ENCODE results near the gene ITGB7.

Gene ITGB7

DNA sequence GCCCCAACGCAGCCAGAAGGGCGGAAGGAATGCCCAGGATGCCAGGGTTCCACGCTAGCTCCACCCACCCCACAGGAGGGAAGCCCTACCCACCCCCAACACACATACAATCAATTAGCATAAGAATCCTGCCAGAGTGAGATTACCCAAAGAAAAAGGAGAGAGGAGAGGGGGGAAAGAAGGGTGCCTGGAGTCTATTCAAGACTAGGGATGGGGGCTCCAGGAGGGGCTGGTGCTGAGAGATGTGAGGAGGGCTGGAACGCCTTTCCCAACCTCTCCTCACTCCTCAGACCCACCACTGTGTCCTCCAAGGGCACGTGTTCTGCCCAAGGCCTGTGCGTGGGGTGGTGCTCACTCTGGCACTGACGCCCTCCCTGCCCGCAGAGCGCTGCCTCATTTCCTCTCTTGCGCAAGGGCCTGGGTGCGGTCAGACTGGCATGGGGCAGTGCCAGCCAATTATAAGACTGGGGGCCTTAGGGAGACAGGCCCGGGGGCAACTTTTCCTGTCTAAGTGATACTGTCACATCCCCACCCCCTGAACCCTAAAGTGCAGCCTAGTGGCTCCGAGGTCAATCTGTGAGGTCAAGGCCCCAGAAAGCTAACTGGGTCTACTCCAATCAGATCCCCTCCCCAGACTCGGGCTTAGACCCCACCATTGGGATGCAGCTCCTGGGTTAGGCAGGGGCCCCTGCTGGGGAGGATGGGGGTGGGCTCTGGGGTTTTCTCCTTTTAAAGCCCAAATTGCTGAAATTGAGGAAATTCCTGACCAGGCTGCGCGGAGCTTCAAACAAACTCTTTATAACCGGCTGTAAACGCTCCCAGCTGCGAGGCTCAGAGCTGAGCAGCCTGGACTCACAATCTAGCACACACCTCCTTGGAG, 10.2 kb upstream of the ITGB7 start:
- peaks cover 0 to 8% of the 10 kb centered on the region in 2 donors for H3K36me3 ChIP-seq (ENCODE audit: control insufficient read depth in 1 of 2, insufficient read depth in 2 of 2, low read length in 2 of 2)
- H3K27me3 ChIP-seq (ENCODE audit: control insufficient read depth in 1 of 2, insufficient read depth in 2 of 2, low read length in 2 of 2), result peaks cover 0 to 7% of the 10 kb centered on the region in 2 donors
- peaks cover 26 to 31% of the 10 kb centered on the region in 2 donors for H3K4me1 ChIP-seq (ENCODE audit: control insufficient read depth in 1 of 2, insufficient read depth in 2 of 2, low read length in 2 of 2)
- H3K4me3 ChIP-seq (ENCODE audit: low read depth in 1 of 2, low read length in 2 of 2), result no peak overlapping the region
- H3K27ac ChIP-seq (ENCODE audit: low read depth, low read length), result no peak overlapping the region
- H3K9me3 ChIP-seq (ENCODE audit: control insufficient read depth in 1 of 2, low read length in 2 of 2), result no peaks in the 10 kb centered on the region
- H3K9ac ChIP-seq (ENCODE audit: low read depth in 1 of 2, low read length in 2 of 2), result no peak overlapping the region

DNA sequence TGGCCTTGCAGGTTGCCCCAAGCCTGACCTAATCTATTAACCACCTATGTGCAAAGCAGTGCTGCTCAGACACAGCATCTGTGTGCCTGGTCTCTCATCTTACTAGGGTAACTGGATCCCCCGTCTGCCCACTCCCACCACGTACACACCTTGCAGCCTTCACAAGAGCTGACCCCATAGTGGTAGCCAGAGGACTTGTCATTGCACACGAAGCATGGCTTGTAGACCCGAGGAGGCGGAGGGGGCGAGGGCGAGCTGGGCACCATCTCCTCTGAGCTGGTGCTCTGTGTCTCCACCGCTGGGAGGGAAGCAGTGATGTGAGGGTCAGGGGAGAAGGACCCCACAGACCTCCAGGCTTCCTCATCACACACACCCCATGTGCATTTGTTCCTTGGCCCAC, 8.4 kb upstream of the ITGB7 start:
- H3K9ac ChIP-seq (ENCODE audit: low read depth in 1 of 2, low read length in 2 of 2), result no peak overlapping the region
- peaks cover 24 to 26% of the 10 kb centered on the region in 2 donors for H3K4me1 ChIP-seq (ENCODE audit: control insufficient read depth in 1 of 2, insufficient read depth in 2 of 2, low read length in 2 of 2)
- no peak overlapping the region for H3K4me3 ChIP-seq (ENCODE audit: low read depth in 1 of 2, low read length in 2 of 2)
- peaks cover 0 to 7% of the 10 kb centered on the region in 2 donors for H3K27me3 ChIP-seq (ENCODE audit: control insufficient read depth in 1 of 2, insufficient read depth in 2 of 2, low read length in 2 of 2)
- H3K27ac ChIP-seq (ENCODE audit: low read depth, low read length), result no peak overlapping the region
- H3K9me3 ChIP-seq (ENCODE audit: control insufficient read depth in 1 of 2, low read length in 2 of 2), result no peaks in the 10 kb centered on the region
- peaks cover 0 to 8% of the 10 kb centered on the region in 2 donors for H3K36me3 ChIP-seq (ENCODE audit: control insufficient read depth in 1 of 2, insufficient read depth in 2 of 2, low read length in 2 of 2)

DNA sequence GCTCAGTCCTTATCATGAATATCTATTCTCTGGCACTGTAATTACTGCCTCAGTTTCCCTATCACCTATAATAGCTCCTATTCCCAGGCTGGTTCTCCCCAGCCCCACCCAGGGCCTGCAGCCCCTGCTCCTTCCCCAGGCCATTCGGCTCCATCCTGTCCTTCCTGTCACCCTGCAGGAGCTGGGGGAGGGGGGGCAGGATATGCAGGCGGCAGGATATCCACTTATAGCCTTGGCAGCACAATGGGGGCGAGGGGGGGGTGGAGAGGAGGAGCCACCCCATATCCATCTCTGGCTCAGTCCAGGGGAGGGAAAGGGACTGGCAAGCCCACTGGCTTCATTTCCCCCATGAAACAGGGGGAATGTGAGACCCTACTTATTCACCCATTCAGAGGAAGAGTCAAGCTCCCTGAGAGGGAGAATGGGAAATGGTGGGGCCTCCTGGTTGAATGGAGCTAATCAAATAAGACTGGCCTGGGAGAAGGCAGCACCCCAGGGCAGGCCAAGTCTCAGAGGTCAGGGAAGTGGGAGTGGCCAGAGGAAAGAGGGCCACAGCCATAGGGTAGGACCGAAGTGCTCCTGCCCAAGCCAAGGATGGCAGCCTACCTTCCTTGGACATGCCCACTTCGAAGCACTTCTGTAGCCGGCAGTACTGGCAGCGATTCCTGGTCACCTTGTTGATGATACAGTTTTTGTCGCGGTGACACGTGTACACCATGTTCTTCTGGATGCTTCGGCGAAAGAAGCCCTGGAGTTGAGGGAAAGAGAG, 7.8 kb upstream of the ITGB7 start:
- Histone ChIP-seq H3K27me3 (ENCODE audit: control insufficient read depth in 1 of 2, insufficient read depth in 2 of 2, low read length in 2 of 2) (peaks cover 0 to 7% of the 10 kb centered on the region in 2 donors), H3K9ac (ENCODE audit: low read depth in 1 of 2, low read length in 2 of 2) (no peak overlapping the region), H3K4me1 (ENCODE audit: control insufficient read depth in 1 of 2, insufficient read depth in 2 of 2, low read length in 2 of 2) (peaks cover 26 to 27% of the 10 kb centered on the region in 2 donors), H3K36me3 (ENCODE audit: control insufficient read depth in 1 of 2, insufficient read depth in 2 of 2, low read length in 2 of 2) (peaks cover 0 to 8% of the 10 kb centered on the region in 2 donors), H3K9me3 (ENCODE audit: control insufficient read depth in 1 of 2, low read length in 2 of 2) (no peaks in the 10 kb centered on the region), H3K4me3 (ENCODE audit: low read depth in 1 of 2, low read length in 2 of 2) (no peak overlapping the region), H3K27ac (ENCODE audit: low read depth, low read length) (no peak overlapping the region)

DNA sequence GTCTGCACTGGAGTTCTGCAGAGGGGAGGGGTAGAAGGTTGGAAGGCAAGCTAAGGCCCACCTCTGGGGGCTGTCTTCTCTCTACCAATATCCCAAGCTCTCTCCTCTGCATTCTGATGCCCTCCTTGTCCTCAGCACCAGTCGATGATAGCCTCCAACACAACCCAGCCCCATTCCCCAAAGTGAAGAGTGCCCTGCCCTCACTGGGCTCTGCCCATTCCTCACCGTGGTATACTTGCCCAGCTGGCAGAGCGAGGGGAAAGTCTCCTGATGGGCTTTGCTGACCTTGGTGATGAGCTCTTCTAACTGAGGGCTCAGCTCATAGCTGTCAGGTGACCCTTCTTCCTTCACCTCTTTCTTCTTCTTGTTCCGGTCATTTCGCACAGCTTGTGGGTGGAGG, 7.2 kb upstream of the ITGB7 start:
- Histone ChIP-seq H3K9ac (ENCODE audit: low read depth in 1 of 2, low read length in 2 of 2) (no peak overlapping the region), H3K4me3 (ENCODE audit: low read depth in 1 of 2, low read length in 2 of 2) (no peak overlapping the region), H3K4me1 (ENCODE audit: control insufficient read depth in 1 of 2, insufficient read depth in 2 of 2, low read length in 2 of 2) (peaks cover 22 to 27% of the 10 kb centered on the region in 2 donors), H3K9me3 (ENCODE audit: control insufficient read depth in 1 of 2, low read length in 2 of 2) (no peaks in the 10 kb centered on the region), H3K27me3 (ENCODE audit: control insufficient read depth in 1 of 2, insufficient read depth in 2 of 2, low read length in 2 of 2) (peaks cover 0 to under 1% of the 10 kb centered on the region in 2 donors), H3K27ac (ENCODE audit: low read depth, low read length) (no peak overlapping the region), H3K36me3 (ENCODE audit: control insufficient read depth in 1 of 2, insufficient read depth in 2 of 2, low read length in 2 of 2) (peaks cover 0 to 8% of the 10 kb centered on the region in 2 donors)

DNA sequence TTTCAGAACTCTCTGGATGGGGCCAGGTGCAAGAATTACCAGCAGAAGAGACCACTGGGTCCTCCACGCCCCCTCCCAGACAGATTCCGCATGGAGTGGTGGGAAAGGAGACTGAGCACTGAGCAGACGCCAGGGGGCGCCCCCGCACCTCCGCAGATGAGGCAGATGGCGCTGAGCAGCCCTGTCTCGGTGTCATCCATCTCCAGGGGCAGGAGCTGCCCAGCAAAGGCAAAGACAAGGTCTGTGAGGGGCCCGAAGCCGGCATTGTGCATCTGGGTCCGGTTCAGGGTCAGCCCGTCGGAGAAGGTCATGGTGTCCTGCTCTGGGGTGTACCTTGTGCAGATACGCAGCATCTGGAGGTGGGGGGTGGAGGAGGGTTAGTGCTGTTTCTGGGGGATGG, 6.3 kb upstream of the ITGB7 start:
- H3K9me3 ChIP-seq (ENCODE audit: control insufficient read depth in 1 of 2, low read length in 2 of 2), result no peaks in the 10 kb centered on the region
- H3K27ac ChIP-seq (ENCODE audit: low read depth, low read length), result no peak overlapping the region
- H3K36me3 ChIP-seq (ENCODE audit: control insufficient read depth in 1 of 2, insufficient read depth in 2 of 2, low read length in 2 of 2), result peaks cover 0 to 8% of the 10 kb centered on the region in 2 donors
- no peak overlapping the region for H3K4me3 ChIP-seq (ENCODE audit: low read depth in 1 of 2, low read length in 2 of 2)
- no peak overlapping the region for H3K9ac ChIP-seq (ENCODE audit: low read depth in 1 of 2, low read length in 2 of 2)
- H3K27me3 ChIP-seq (ENCODE audit: control insufficient read depth in 1 of 2, insufficient read depth in 2 of 2, low read length in 2 of 2), result no peaks in the 10 kb centered on the region
- peaks cover 25 to 32% of the 10 kb centered on the region in 2 donors for H3K4me1 ChIP-seq (ENCODE audit: control insufficient read depth in 1 of 2, insufficient read depth in 2 of 2, low read length in 2 of 2)

DNA sequence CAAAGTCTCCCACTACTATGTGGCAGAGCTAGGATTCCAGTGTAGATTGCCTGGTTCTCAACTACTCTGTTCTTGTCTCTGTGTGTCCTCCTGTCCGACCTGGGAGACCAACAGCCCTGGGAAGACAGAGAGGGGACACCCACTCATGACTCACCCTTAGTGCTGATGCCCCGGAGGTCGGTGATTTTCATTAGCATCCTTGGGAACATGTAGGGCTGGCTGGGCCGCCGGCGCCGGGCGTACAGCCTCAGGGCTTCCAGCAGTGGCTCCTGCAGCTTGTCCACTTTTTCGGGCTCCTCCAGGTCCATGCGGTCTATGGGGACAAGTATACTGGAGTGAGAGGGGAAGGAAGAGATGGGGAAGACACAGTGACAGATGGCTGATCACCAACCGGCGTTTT, 5.9 kb upstream of the ITGB7 start:
- Histone ChIP-seq H3K36me3 (ENCODE audit: control insufficient read depth in 1 of 2, insufficient read depth in 2 of 2, low read length in 2 of 2) (peaks cover 0 to 8% of the 10 kb centered on the region in 2 donors), H3K9ac (ENCODE audit: low read depth in 1 of 2, low read length in 2 of 2) (no peak overlapping the region), H3K9me3 (ENCODE audit: control insufficient read depth in 1 of 2, low read length in 2 of 2) (no peaks in the 10 kb centered on the region), H3K4me3 (ENCODE audit: low read depth in 1 of 2, low read length in 2 of 2) (no peak overlapping the region), H3K27ac (ENCODE audit: low read depth, low read length) (no peak overlapping the region), H3K4me1 (ENCODE audit: control insufficient read depth in 1 of 2, insufficient read depth in 2 of 2, low read length in 2 of 2) (peaks cover 25 to 36% of the 10 kb centered on the region in 2 donors), H3K27me3 (ENCODE audit: control insufficient read depth in 1 of 2, insufficient read depth in 2 of 2, low read length in 2 of 2) (no peaks in the 10 kb centered on the region)

DNA sequence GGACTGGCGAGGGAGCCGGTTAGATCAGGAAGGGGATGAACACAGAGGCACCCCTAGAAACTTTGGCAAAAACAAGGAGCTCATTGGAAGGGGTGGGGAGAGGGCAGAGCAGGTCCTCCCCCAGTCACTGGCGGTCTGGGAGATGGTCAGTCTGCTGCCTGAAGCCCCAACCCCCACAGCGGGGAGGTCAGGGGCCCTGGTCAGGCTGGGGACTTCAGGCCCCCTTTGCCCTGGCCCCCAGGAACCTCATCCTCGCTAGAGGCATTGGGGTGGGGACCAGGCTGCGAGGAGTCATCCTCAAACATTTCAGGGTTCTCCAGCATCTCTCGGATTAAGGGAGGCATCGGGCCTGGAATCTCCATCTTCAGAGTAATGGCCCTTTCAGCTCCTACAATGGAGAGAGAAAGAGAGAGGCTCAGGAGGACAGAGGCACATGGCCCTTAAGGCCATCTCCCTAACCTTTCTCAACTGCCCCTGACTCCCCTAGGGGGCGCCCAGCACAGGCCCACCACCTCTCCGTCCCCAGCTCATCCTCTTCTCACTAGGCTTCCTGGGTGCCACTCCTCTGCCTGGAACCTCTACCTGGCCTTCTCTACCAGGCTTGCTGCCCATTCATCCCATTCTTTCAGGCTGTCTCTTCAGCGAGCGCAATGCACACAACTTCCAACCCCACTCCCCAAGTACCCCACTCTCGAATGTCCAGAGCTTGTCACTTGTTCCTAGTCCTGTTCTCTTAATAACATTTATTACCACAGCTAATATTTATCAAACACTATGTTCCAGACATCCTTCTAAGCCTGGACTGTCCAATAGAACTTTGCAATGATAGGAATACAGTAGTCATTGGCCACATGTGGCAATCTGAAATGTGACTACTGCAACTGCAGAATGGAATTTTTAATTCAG, 4.7 kb upstream of the ITGB7 start:
- Histone ChIP-seq H3K27ac (ENCODE audit: low read depth, low read length) (no peak overlapping the region), H3K9ac (ENCODE audit: low read depth in 1 of 2, low read length in 2 of 2) (no peak overlapping the region), H3K9me3 (ENCODE audit: control insufficient read depth in 1 of 2, low read length in 2 of 2) (no peaks in the 10 kb centered on the region), H3K27me3 (ENCODE audit: control insufficient read depth in 1 of 2, insufficient read depth in 2 of 2, low read length in 2 of 2) (no peaks in the 10 kb centered on the region), H3K4me3 (ENCODE audit: low read depth in 1 of 2, low read length in 2 of 2) (no peak overlapping the region), H3K4me1 (ENCODE audit: control insufficient read depth in 1 of 2, insufficient read depth in 2 of 2, low read length in 2 of 2) (peaks cover 22 to 34% of the 10 kb centered on the region in 2 donors), H3K36me3 (ENCODE audit: control insufficient read depth in 1 of 2, insufficient read depth in 2 of 2, low read length in 2 of 2) (peaks cover 0 to 8% of the 10 kb centered on the region in 2 donors)

DNA sequence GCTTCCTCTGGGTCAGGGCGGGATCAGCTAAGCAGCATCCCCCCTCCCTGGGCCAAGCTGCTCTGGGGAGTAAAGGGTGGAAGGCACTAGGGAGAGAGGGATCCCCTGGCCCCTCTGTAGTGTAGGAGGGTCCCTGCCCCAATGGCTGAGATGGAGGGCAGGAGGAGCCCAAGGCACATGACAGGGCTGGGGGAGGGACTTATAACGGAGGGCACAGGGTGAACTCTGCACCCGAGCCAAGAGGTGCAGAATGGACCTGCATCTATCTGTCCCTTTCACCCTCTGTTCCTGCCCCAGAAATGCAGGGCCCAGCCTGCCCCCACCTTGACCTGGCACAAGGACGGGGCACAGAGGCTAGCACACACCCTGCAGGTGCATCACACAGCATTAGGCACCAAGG, 3.8 kb upstream of the ITGB7 start:
- peaks cover 0 to 8% of the 10 kb centered on the region in 2 donors for H3K36me3 ChIP-seq (ENCODE audit: control insufficient read depth in 1 of 2, insufficient read depth in 2 of 2, low read length in 2 of 2)

DNA sequence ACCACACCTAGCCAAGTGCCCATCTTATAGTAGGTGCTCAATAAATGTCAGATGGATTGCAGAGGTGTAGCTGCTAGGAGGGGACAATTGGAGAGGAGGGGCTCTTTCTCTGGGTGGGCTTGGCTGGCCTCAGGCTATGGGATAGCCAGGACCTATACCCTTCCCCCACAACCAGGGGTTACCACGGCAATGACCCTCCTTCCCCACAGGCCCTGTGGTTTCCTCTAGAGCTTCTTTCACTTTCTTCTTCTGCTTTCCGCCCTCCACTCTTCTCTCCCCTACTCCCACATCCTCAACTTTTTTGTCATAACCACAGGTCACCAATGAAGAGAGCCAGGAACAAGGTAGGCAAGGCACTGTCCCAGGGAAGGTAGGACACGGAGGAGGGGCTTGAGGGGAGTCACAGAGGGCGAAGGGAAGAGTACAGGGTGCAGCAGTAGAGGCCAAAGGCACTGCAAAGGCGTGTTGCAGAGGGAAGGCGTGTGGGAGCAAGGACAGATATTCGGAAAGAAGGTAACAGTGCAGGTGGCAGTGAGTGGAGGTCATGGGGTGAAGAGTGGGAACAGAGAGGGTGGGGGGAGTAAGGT, 1.9 kb upstream of the ITGB7 start:
- peak overlapping the region; percentile 44 to 53 for H3K9ac ChIP-seq (ENCODE audit: low read depth in 1 of 2, low read length in 2 of 2)
- H3K4me3 ChIP-seq (ENCODE audit: low read depth in 1 of 2, low read length in 2 of 2), result peak overlapping the region; percentile 68
- no peaks in the 10 kb centered on the region for H3K27me3 ChIP-seq (ENCODE audit: control insufficient read depth in 1 of 2, insufficient read depth in 2 of 2, low read length in 2 of 2)
- no peaks in the 10 kb centered on the region for H3K9me3 ChIP-seq (ENCODE audit: control insufficient read depth in 1 of 2, low read length in 2 of 2)
- H3K27ac ChIP-seq (ENCODE audit: low read depth, low read length), result peak overlapping the region; percentile 60
- peaks cover 0 to 3% of the 10 kb centered on the region in 2 donors for H3K36me3 ChIP-seq (ENCODE audit: control insufficient read depth in 1 of 2, insufficient read depth in 2 of 2, low read length in 2 of 2)
- H3K4me1 ChIP-seq (ENCODE audit: control insufficient read depth in 1 of 2, insufficient read depth in 2 of 2, low read length in 2 of 2), result peaks cover 32 to 35% of the 10 kb centered on the region in 2 donors

More for the DNA sequence above, 3.8 kb upstream of the ITGB7 start:
- no peaks in the 10 kb centered on the region for H3K9me3 ChIP-seq (ENCODE audit: control insufficient read depth in 1 of 2, low read length in 2 of 2)
- no peaks in the 10 kb centered on the region for H3K27me3 ChIP-seq (ENCODE audit: control insufficient read depth in 1 of 2, insufficient read depth in 2 of 2, low read length in 2 of 2)
- peaks cover 29 to 35% of the 10 kb centered on the region in 2 donors for H3K4me1 ChIP-seq (ENCODE audit: control insufficient read depth in 1 of 2, insufficient read depth in 2 of 2, low read length in 2 of 2)
- H3K9ac ChIP-seq (ENCODE audit: low read depth in 1 of 2, low read length in 2 of 2), result no peak overlapping the region
- H3K4me3 ChIP-seq (ENCODE audit: low read depth in 1 of 2, low read length in 2 of 2), result no peak overlapping the region
- no peak overlapping the region for H3K27ac ChIP-seq (ENCODE audit: low read depth, low read length)
